Colonic mucosa (tissue), 4 donors: Measurements from ENCODE around the gene FOS. TPM values are rescaled to one million over a fixed set of nuclear protein-coding genes. Genes with fewer than 3 reads are reported as not detected.

ENCODE experiments used
- DNase-seq: peaks from one replicate; pipeline ENCODE4 v3.0.0-alpha.2; 2020
- H3K27ac ChIP-seq: fragments of 200-600 bp; one replicate; pipeline ENCODE4 v1.8.0; 2021
- H3K27me3 ChIP-seq: fragments of 200-600 bp; one replicate; pipeline ENCODE4 v1.8.0; 2021
- H3K36me3 ChIP-seq: fragments of 200-600 bp; one replicate; pipeline ENCODE4 v1.8.0; 2021
- H3K4me1 ChIP-seq: fragments of 200-600 bp; one replicate; pipeline ENCODE4 v1.8.0; 2021; ENCODE audit warnings: mild to moderate bottlenecking
- H3K4me3 ChIP-seq: fragments of 200-600 bp; one replicate; pipeline ENCODE4 v1.8.0; 2021
- H3K9ac ChIP-seq, 2 donors: one replicate each; pipeline ENCODE4 v1.7.0; 2013; ENCODE audit warnings: control low read depth in 2 of 2, low read depth in 2 of 2, low read length in 2 of 2
- H3K9me3 ChIP-seq: fragments of 200-600 bp; one replicate; pipeline ENCODE4 v1.8.0; 2021
- CTCF ChIP-seq: fragments of 200-600 bp; IDR thresholded peaks from one replicate; pipeline ENCODE4 v1.8.0; 2022; ENCODE audit warnings: antibody characterized with exemption, mild to moderate bottlenecking
- intact Hi-C: fragments of 100-400 bp; cut with DNase I; formaldehyde crosslinking; loops from one replicate; pipeline ENCODE4 v1.14.1; 2022
- total RNA-seq, 2 donors: library from RNA; stranded (reverse); fragmentation: NEBNext Ultra II Directional in 1 of 2; extraction: Animal tissue kit (Norgen Biotek cat#: 25700) in 1 of 2; gene quantifications; one replicate each; pipeline ENCODE4 v1.2.1, GENCODE V29; 2021
- donor health status: healthy.
- donor health status: DM: no; HTN: no; CAD: no.
- donor health status: DM: no; HTN: no; CAD: no.

The FOS gene
- total RNA-seq, 2 donors from 2014 or later = 86.9 to 98.4 TPM

- H3K36me3 ChIP-seq = no peaks in the 10 kb centered on the region
- H3K27ac ChIP-seq = no peak overlapping the region
- H3K9me3 ChIP-seq = no peaks in the 10 kb centered on the region
- no peak for DNase-seq
- peaks cover 4% of the 10 kb centered on the region for H3K4me1 ChIP-seq
- TF ChIP-seq CTCF = no peak
- intact Hi-C loops = no loop called here
- H3K4me3 ChIP-seq = no peak overlapping the region
- no peak overlapping the region for H3K9ac ChIP-seq
- no peaks in the 10 kb centered on the region for H3K27me3 ChIP-seq
These were observed 7.7 kb downstream of the FOS start for GRCh38 chr14:75286313-75286712.

GRCh38 chr14:75289840-75290388 is 11.3 kb downstream of the FOS start:
- no peak for DNase-seq
- no peak for TF ChIP-seq CTCF
- intact Hi-C loops = no loop called here

GRCh38 chr14:75290851-75291250 is 12.2 kb downstream of the FOS start:
- TF ChIP-seq CTCF = no peak
- H3K4me1 ChIP-seq = no peaks in the 10 kb centered on the region
- no peak for DNase-seq
- H3K9me3 ChIP-seq = no peaks in the 10 kb centered on the region
- no peaks in the 10 kb centered on the region for H3K36me3 ChIP-seq
- no peak overlapping the region for H3K27ac ChIP-seq
- no peaks in the 10 kb centered on the region for H3K27me3 ChIP-seq
- H3K4me3 ChIP-seq = no peak overlapping the region
- no peak overlapping the region for H3K9ac ChIP-seq
- intact Hi-C loops = no loop called here

More at GRCh38 chr14:75289840-75290388, 11.3 kb downstream of the FOS start:
- Histone ChIP-seq H3K27me3 (no peaks in the 10 kb centered on the region), H3K36me3 (no peaks in the 10 kb centered on the region), H3K27ac (no peak overlapping the region), H3K9me3 (no peaks in the 10 kb centered on the region), H3K9ac (no peak overlapping the region), H3K4me3 (no peak overlapping the region), H3K4me1 (no peaks in the 10 kb centered on the region)

GRCh38 chr14:75291331-75291730 is 12.7 kb downstream of the FOS start:
- no peak for TF ChIP-seq CTCF
- no peaks in the 10 kb centered on the region for H3K9me3 ChIP-seq
- intact Hi-C loops = no loop called here
- no peaks in the 10 kb centered on the region for H3K27me3 ChIP-seq
- no peak overlapping the region for H3K27ac ChIP-seq
- no peaks in the 10 kb centered on the region for H3K36me3 ChIP-seq
- no peak overlapping the region for H3K4me3 ChIP-seq
- no peaks in the 10 kb centered on the region for H3K4me1 ChIP-seq
- no peak for DNase-seq
- no peak overlapping the region for H3K9ac ChIP-seq

- Histone ChIP-seq H3K27ac (no peak overlapping the region), H3K27me3 (no peaks in the 10 kb centered on the region), H3K4me3 (no peak overlapping the region), H3K9me3 (no peaks in the 10 kb centered on the region), H3K4me1 (no peaks in the 10 kb centered on the region), H3K36me3 (no peaks in the 10 kb centered on the region), H3K9ac (no peak overlapping the region)
- DNase-seq = no peak
- no peak for TF ChIP-seq CTCF
- intact Hi-C loops = no loop called here
These were observed 13.5 kb downstream of the FOS start for GRCh38 chr14:75292101-75292563.
